ENCODE data around the gene NECTIN4. TPM values are rescaled to one million over a fixed set of nuclear protein-coding genes. Genes with fewer than 3 reads are reported as not detected.
"Not testable (repeated sequence)": the region's sequence is repeated elsewhere in the genome, so short reads cannot be mapped to it uniquely, and the experiment has no call there.

The NECTIN4 gene
- total and polyA plus RNA-seq, 2 experiments from 2014 or later = 5.9 to 8.5 TPM

- Histone ChIP-seq H3K27ac (no peak overlapping the region), H3K9me2 (replicated peaks; ENCODE audit: insufficient read depth) (no peaks in the 10 kb centered on the region), H3K36me3 (replicated peaks; ENCODE audit: insufficient read depth, low read depth) (no peaks in the 10 kb centered on the region), H3K79me2 (peaks cover 3% of the 10 kb centered on the region), H3K4me3 (no peak overlapping the region), H3K27me3 (no peaks in the 10 kb centered on the region), H2AFZ (no peak overlapping the region), H3K4me1 (ENCODE audit: insufficient read depth) (peaks cover 5% of the 10 kb centered on the region), H3K9me3 (ENCODE audit: low read depth) (no peaks in the 10 kb centered on the region), H3K4me2 (no peak overlapping the region), H4K20me1 (ENCODE audit: insufficient read depth, poor library complexity, severe bottlenecking) (no peaks in the 10 kb centered on the region)
- no peak for TF ChIP-seq EZH2 (IDR thresholded peaks at IDR 0.05; ENCODE audit: borderline replicate concordance)
- no peak for TF ChIP-seq EZH2phosphoT487 (IDR thresholded peaks at IDR 0.05; ENCODE audit: low read depth, severe bottlenecking, unreplicated experiment)
- no peak for TF ChIP-seq CTCF (IDR thresholded peaks at IDR 0.05; ENCODE audit: poor library complexity)
- no peak for DNase-seq (ENCODE audit: low spot score)
- 78% methylated on average over 3 of the region's 3 CpGs for WGBS (ENCODE audit: low lambda C conversion rate, missing lambda C conversion rate)
Measured at GRCh38 chr1:161033751-161034150, 55.6 kb downstream of the NECTIN4 start.

- Histone ChIP-seq H3K9me2 (replicated peaks; ENCODE audit: insufficient read depth) (no peaks in the 10 kb centered on the region), H3K36me3 (replicated peaks; ENCODE audit: insufficient read depth, low read depth) (no peaks in the 10 kb centered on the region), H3K4me1 (ENCODE audit: insufficient read depth) (peaks cover 3% of the 10 kb centered on the region), H3K27me3 (no peaks in the 10 kb centered on the region), H4K20me1 (ENCODE audit: insufficient read depth, poor library complexity, severe bottlenecking) (no peaks in the 10 kb centered on the region), H3K9me3 (ENCODE audit: low read depth) (no peaks in the 10 kb centered on the region), H2AFZ (no peak overlapping the region), H3K4me3 (no peak overlapping the region), H3K79me2 (peaks cover 3% of the 10 kb centered on the region), H3K4me2 (no peak overlapping the region), H3K27ac (no peak overlapping the region)
- 88% methylated on average over 1 of the region's 1 CpG for WGBS (ENCODE audit: low lambda C conversion rate, missing lambda C conversion rate)
- DNase-seq (ENCODE audit: low spot score) = no peak
- no peak for TF ChIP-seq EZH2 (IDR thresholded peaks at IDR 0.05; ENCODE audit: borderline replicate concordance)
- TF ChIP-seq EZH2phosphoT487 (IDR thresholded peaks at IDR 0.05; ENCODE audit: low read depth, severe bottlenecking, unreplicated experiment) = no peak
- no peak for TF ChIP-seq CTCF (IDR thresholded peaks at IDR 0.05; ENCODE audit: poor library complexity)
Measured at GRCh38 chr1:161032409-161032808, 56.9 kb downstream of the NECTIN4 start.

GRCh38 chr1:161031874-161032273 is 57.5 kb downstream of the NECTIN4 start:
- Histone ChIP-seq H3K4me1 (ENCODE audit: insufficient read depth) (no peaks in the 10 kb centered on the region), H3K9me3 (ENCODE audit: low read depth) (no peaks in the 10 kb centered on the region), H3K79me2 (peaks cover 3% of the 10 kb centered on the region), H4K20me1 (ENCODE audit: insufficient read depth, poor library complexity, severe bottlenecking) (no peaks in the 10 kb centered on the region), H3K27ac (no peak overlapping the region), H3K36me3 (replicated peaks; ENCODE audit: insufficient read depth, low read depth) (no peaks in the 10 kb centered on the region), H2AFZ (no peak overlapping the region), H3K4me3 (no peak overlapping the region), H3K4me2 (no peak overlapping the region), H3K27me3 (no peaks in the 10 kb centered on the region), H3K9me2 (replicated peaks; ENCODE audit: insufficient read depth) (no peaks in the 10 kb centered on the region)
- DNase-seq (ENCODE audit: low spot score) = no peak
- TF ChIP-seq CTCF (IDR thresholded peaks at IDR 0.05; ENCODE audit: poor library complexity) (no peak), EZH2phosphoT487 (IDR thresholded peaks at IDR 0.05; ENCODE audit: low read depth, severe bottlenecking, unreplicated experiment) (no peak), EZH2 (IDR thresholded peaks at IDR 0.05; ENCODE audit: borderline replicate concordance) (no peak)
- 86% methylated on average over 2 of the region's 2 CpGs for WGBS (ENCODE audit: low lambda C conversion rate, missing lambda C conversion rate)

- WGBS (ENCODE audit: low lambda C conversion rate, missing lambda C conversion rate) = 100% methylated on average over 10 of the region's 32 CpGs
- H3K4me1 ChIP-seq (ENCODE audit: insufficient read depth); H3K4me2 ChIP-seq; H3K9me2 ChIP-seq (replicated peaks; ENCODE audit: insufficient read depth); H4K20me1 ChIP-seq (ENCODE audit: insufficient read depth, poor library complexity, severe bottlenecking); H3K27ac ChIP-seq; H3K9me3 ChIP-seq (ENCODE audit: low read depth); H3K79me2 ChIP-seq; H3K4me3 ChIP-seq; H2AFZ ChIP-seq; H3K36me3 ChIP-seq (replicated peaks; ENCODE audit: insufficient read depth, low read depth); DNase-seq (ENCODE audit: low spot score); H3K27me3 ChIP-seq: not testable (repeated sequence)
Measured at GRCh38 chr1:161029466-161029865, 59.9 kb downstream of the NECTIN4 start.

- H3K9me2 ChIP-seq (replicated peaks; ENCODE audit: insufficient read depth); H3K27ac ChIP-seq; H2AFZ ChIP-seq; H3K27me3 ChIP-seq; H3K9me3 ChIP-seq (ENCODE audit: low read depth); H3K4me3 ChIP-seq; DNase-seq (ENCODE audit: low spot score); H3K4me2 ChIP-seq; H3K36me3 ChIP-seq (replicated peaks; ENCODE audit: insufficient read depth, low read depth); H4K20me1 ChIP-seq (ENCODE audit: insufficient read depth, poor library complexity, severe bottlenecking); H3K79me2 ChIP-seq; H3K4me1 ChIP-seq (ENCODE audit: insufficient read depth): not testable (repeated sequence)
- 89% methylated on average over 1 of the region's 1 CpG for WGBS (ENCODE audit: low lambda C conversion rate, missing lambda C conversion rate)
Measured at GRCh38 chr1:161026954-161027353, 62.4 kb downstream of the NECTIN4 start.

- WGBS (ENCODE audit: low lambda C conversion rate, missing lambda C conversion rate) = 78% methylated on average over 12 of the region's 12 CpGs
Measured at GRCh38 chr1:161022432-161022831, 66.9 kb downstream of the NECTIN4 start.

More at GRCh38 chr1:161022432-161022831, 66.9 kb downstream of the NECTIN4 start:
- not testable (repeated sequence) for H2AFZ ChIP-seq; H3K4me3 ChIP-seq; H3K9me3 ChIP-seq (ENCODE audit: low read depth); H3K36me3 ChIP-seq (replicated peaks; ENCODE audit: insufficient read depth, low read depth); H3K9me2 ChIP-seq (replicated peaks; ENCODE audit: insufficient read depth); H3K27me3 ChIP-seq; DNase-seq (ENCODE audit: low spot score); H3K4me1 ChIP-seq (ENCODE audit: insufficient read depth); H4K20me1 ChIP-seq (ENCODE audit: insufficient read depth, poor library complexity, severe bottlenecking)
- H3K4me2 ChIP-seq = peak overlapping the region; percentile 76
- H3K27ac ChIP-seq = peak overlapping the region; percentile 94
- H3K79me2 ChIP-seq = peaks cover 30% of the 10 kb centered on the region

All from hepatocyte (in vitro differentiated cells).